Spleen (tissue), 11 donors: ENCODE data around the gene PLCH1. TPM values are rescaled to one million over a fixed set of nuclear protein-coding genes. Genes with fewer than 3 reads are reported as not detected.

Source experiments
- DNase-seq: peaks from one replicate; pipeline ENCODE4 v3.0.0-alpha.2; 2020
- H3K27ac ChIP-seq, 8 donors: fragments of 200-600 bp; sonication (generic) in 7 of 8; 1 replicate in 4 of 8; 2 replicates in 4 of 8; pipeline versions ENCODE4 v1.5.0 to v1.8.0; 2016 to 2021; ENCODE audit warnings: inconsistent platforms in 4 of 8, mild to moderate bottlenecking in 4 of 8, moderate library complexity in 1 of 8
- H3K27me3 ChIP-seq, 7 donors: fragments of 200-600 bp; sonication (generic) in 6 of 7; replicated peaks in 1 of 7; 1 replicate in 4 of 7; 2 replicates in 3 of 7; pipeline versions ENCODE4 v1.5.0 to v1.8.0; 2016 to 2021; ENCODE audit warnings: inconsistent platforms in 3 of 7, mild to moderate bottlenecking in 1 of 7
- H3K36me3 ChIP-seq, 6 donors: fragments of 200-600 bp; sonication (generic) in 5 of 6; 1 replicate in 4 of 6; 2 replicates in 2 of 6; pipeline versions ENCODE4 v1.5.0 to v1.8.0; 2016 to 2021; ENCODE audit warnings: inconsistent platforms in 2 of 6
- H3K4me1 ChIP-seq, 6 donors: fragments of 200-600 bp; sonication (generic) in 5 of 6; 1 replicate in 3 of 6; 2 replicates in 3 of 6; pipeline versions ENCODE4 v1.5.0 to v1.8.0; 2016 to 2021; ENCODE audit warnings: inconsistent platforms in 3 of 6
- H3K4me3 ChIP-seq, 8 donors: fragments of 200-600 bp; sonication (generic) in 7 of 8; 1 replicate in 4 of 8; 2 replicates in 4 of 8; pipeline versions ENCODE4 v1.5.0 to v1.8.0; 2016 to 2021; ENCODE audit warnings: inconsistent platforms in 4 of 8, mild to moderate bottlenecking in 4 of 8, moderate library complexity in 2 of 8
- H3K9me3 ChIP-seq, 8 donors: fragments of 200-600 bp; sonication (generic) in 7 of 8; 1 replicate in 4 of 8; 2 replicates in 4 of 8; pipeline versions ENCODE4 v1.5.0 to v1.8.0; 2016 to 2021; ENCODE audit warnings: inconsistent platforms in 4 of 8
- CTCF ChIP-seq, 11 experiments: fragments of 200-600 bp in 7 of 11; fragments of 450-650 bp in 4 of 11; sonication (generic) in 4 of 11; IDR thresholded peaks in 8 of 11; conservative IDR thresholded peaks in 3 of 11; 1 replicate in 7 of 11; 2 replicates in 4 of 11; pipeline versions ENCODE4 v1.4.0 to v1.8.0; 2016 to 2021; ENCODE audit warnings: antibody characterized with exemption in 11 of 11, inconsistent platforms in 4 of 11, mild to moderate bottlenecking in 1 of 11
- POLR2A ChIP-seq, 3 donors: fragments of 450-650 bp; IDR thresholded peaks; one replicate each; pipeline ENCODE4 v1.5.1; 2017; ENCODE audit warnings: antibody characterized with exemption in 3 of 3, mild to moderate bottlenecking in 1 of 3
- POLR2AphosphoS5 ChIP-seq, 3 donors: sonication (generic); formaldehyde crosslinking; IDR thresholded peaks; one replicate each; pipeline ENCODE4 v1.5.1; 2017; ENCODE audit warnings: antibody characterized with exemption in 3 of 3
- WGBS, 5 donors: extraction: QIAGEN DNeasy Blood & Tissue Kit in 3 of 5; methylation state at CpG; one replicate each; pipeline versions ENCODE4 v1.1.5 to v1.1.7; 2013 to 2018; 5-methylcytosine and 5-hydroxymethylcytosine counted together
- intact Hi-C: fragments of 100-400 bp; cut with DNase I; formaldehyde crosslinking; loops from one replicate; pipeline ENCODE4 v1.15.0; 2023; ENCODE audit warnings: low total_unique reads
- polyA plus RNA-seq, 3 donors: library from polyadenylated mRNA; stranded (reverse); fragments of 200-250 nt; gene quantifications; one replicate each; pipeline ENCODE4 v1.2.1, GENCODE V29; 2013
- total RNA-seq, 7 donors: library from RNA; depleted of rRNA in 3 of 7; stranded (reverse); fragments of >200 nt in 3 of 7; fragmentation: NEBNext Ultra II Directional in 4 of 7; extraction: Animal tissue kit (Norgen Biotek cat#: 25700) in 4 of 7; gene quantifications; one replicate each; pipeline versions ENCODE4 v1.1.0 to v1.2.1, GENCODE V29; 2016 to 2021
- donor health status: healthy with polysubstance abuse.
- donor health status: DM: no; HTN: no; CAD: no; lungs with moderate emphysema.
- donor health status: DM: no; HTN: no; CAD: no.
- donor health status: Bipolar disorder and iron deficiency.
- donor health status: healthy.
- donor health status: DM: no; HTN: no; CAD: no.
- donor health status: DM: yes; HTN: yes; CAD: no.

Gene PLCH1
- total and polyA plus RNA-seq, 10 donors: 0.02 to 0.37 (median 0.13) TPM; not detected in 1

GRCh38 chr3:155455765-155456164 is 289.1 kb downstream of the PLCH1 start:
- no peaks in the 10 kb centered on the region for H3K4me1 ChIP-seq
- H3K9me3 ChIP-seq: no peaks in the 10 kb centered on the region
- intact Hi-C loops: no loop called here
- H3K27ac ChIP-seq: no peak overlapping the region
- H3K4me3 ChIP-seq: no peak overlapping the region
- H3K36me3 ChIP-seq: no peaks in the 10 kb centered on the region
- H3K27me3 ChIP-seq: no peaks in the 10 kb centered on the region
- no peak for TF ChIP-seq POLR2A (IDR thresholded peaks at IDR 0.05)
- no peak for TF ChIP-seq CTCF (IDR thresholded peaks at IDR 0.05 in 8 of 11, conservative IDR thresholded peaks at IDR 0.05 in 3 of 11)
- TF ChIP-seq POLR2AphosphoS5 (IDR thresholded peaks at IDR 0.05): no peak
- DNase-seq: no peak
- WGBS, 5 donors: 87 to 94% (median 91%) methylated on average over 4 of the region's 4 CpGs

GRCh38 chr3:155453512-155453911 is 291.4 kb downstream of the PLCH1 start:
- no peaks in the 10 kb centered on the region for H3K4me1 ChIP-seq
- no peaks in the 10 kb centered on the region for H3K36me3 ChIP-seq
- no peak for DNase-seq
- H3K27me3 ChIP-seq: no peaks in the 10 kb centered on the region
- 83 to 95% (median 84%) methylated on average over 1 of the region's 1 CpG for WGBS, 5 donors
- H3K27ac ChIP-seq: no peak overlapping the region
- TF ChIP-seq POLR2A (IDR thresholded peaks at IDR 0.05) (no peak), POLR2AphosphoS5 (IDR thresholded peaks at IDR 0.05) (no peak), CTCF (IDR thresholded peaks at IDR 0.05 in 8 of 11, conservative IDR thresholded peaks at IDR 0.05 in 3 of 11) (no peak)
- no peak overlapping the region for H3K4me3 ChIP-seq
- H3K9me3 ChIP-seq: no peaks in the 10 kb centered on the region
- intact Hi-C loops: no loop called here

- Histone ChIP-seq H3K9me3 (no peaks in the 10 kb centered on the region), H3K4me1 (no peaks in the 10 kb centered on the region), H3K36me3 (no peaks in the 10 kb centered on the region), H3K4me3 (no peak overlapping the region), H3K27me3 (no peaks in the 10 kb centered on the region), H3K27ac (no peak overlapping the region)
- DNase-seq: no peak
- TF ChIP-seq POLR2AphosphoS5 (IDR thresholded peaks at IDR 0.05) (no peak), CTCF (IDR thresholded peaks at IDR 0.05 in 8 of 11, conservative IDR thresholded peaks at IDR 0.05 in 3 of 11) (no peak), POLR2A (IDR thresholded peaks at IDR 0.05) (no peak)
- intact Hi-C loops: no loop called here
- 62 to 85% (median 69%) methylated on average over 3 of the region's 3 CpGs for WGBS, 5 donors
Measured at GRCh38 chr3:155449613-155450267, 295.1 kb downstream of the PLCH1 start.

- no peak overlapping the region for H3K4me3 ChIP-seq
- no peaks in the 10 kb centered on the region for H3K9me3 ChIP-seq
- H3K27ac ChIP-seq: no peak overlapping the region
- DNase-seq: no peak
- no peak for TF ChIP-seq CTCF (IDR thresholded peaks at IDR 0.05 in 8 of 11, conservative IDR thresholded peaks at IDR 0.05 in 3 of 11)
- TF ChIP-seq POLR2A (IDR thresholded peaks at IDR 0.05): no peak
- TF ChIP-seq POLR2AphosphoS5 (IDR thresholded peaks at IDR 0.05): no peak
- 67 to 82% (median 75%) methylated on average over 3 of the region's 3 CpGs for WGBS, 5 donors
- no peaks in the 10 kb centered on the region for H3K36me3 ChIP-seq
- intact Hi-C loops: no loop called here
- H3K4me1 ChIP-seq: no peaks in the 10 kb centered on the region
- no peaks in the 10 kb centered on the region for H3K27me3 ChIP-seq
Measured at GRCh38 chr3:155448531-155448930, 296.3 kb downstream of the PLCH1 start.
